CD14-positive monocyte (primary cell): ENCODE measurements around the gene KIF3C. TPM values are rescaled to one million over a fixed set of nuclear protein-coding genes. Genes with fewer than 3 reads are reported as not detected.

Source experiments
- DNase-seq, 3 donors: peaks; one replicate each; pipeline ENCODE4 v3.0.0-alpha.2; 2011 to 2022
- H2AFZ ChIP-seq: 2 replicates; pipeline ENCODE4 v1.6.0; 2012; ENCODE audit warnings: mild to moderate bottlenecking, low read depth, low read length, inconsistent platforms; ENCODE audit not compliant: insufficient read depth, poor library complexity, severe bottlenecking
- H3K27ac ChIP-seq, 2 donors: 1 replicate in 1 of 2; 2 replicates in 1 of 2; pipeline ENCODE4 v1.5.1; 2012 to 2013; ENCODE audit warnings: low read length in 2 of 2, control low read depth in 1 of 2, inconsistent platforms in 1 of 2, low read depth in 1 of 2, mild to moderate bottlenecking in 1 of 2
- H3K27me3 ChIP-seq, 2 donors: one replicate each; pipeline versions ENCODE4 v1.6.0 to v1.6.1; 2011 to 2013; ENCODE audit warnings: low read length in 2 of 2; ENCODE audit not compliant: control insufficient read depth in 2 of 2, insufficient read depth in 2 of 2
- H3K36me3 ChIP-seq, 2 donors: replicated peaks in 1 of 2; 1 replicate in 1 of 2; 2 replicates in 1 of 2; pipeline versions ENCODE4 v1.5.1 to v1.6.1; 2012 to 2013; ENCODE audit warnings: low read length in 2 of 2, control low read depth in 1 of 2, inconsistent platforms in 1 of 2, mild to moderate bottlenecking in 1 of 2; ENCODE audit not compliant: insufficient read depth in 2 of 2, control insufficient read depth in 1 of 2
- H3K4me1 ChIP-seq, 2 donors: 1 replicate in 1 of 2; 2 replicates in 1 of 2; pipeline versions ENCODE4 v1.5.1 to v1.6.1; 2012 to 2013; ENCODE audit warnings: low read length in 2 of 2, control low read depth in 1 of 2, inconsistent platforms in 1 of 2, mild to moderate bottlenecking in 1 of 2, moderate library complexity in 1 of 2; ENCODE audit not compliant: insufficient read depth in 2 of 2, control insufficient read depth in 1 of 2
- H3K4me2 ChIP-seq: replicated peaks from 2 replicates; pipeline ENCODE3; 2012; ENCODE audit warnings: low read length, moderate library complexity, mild to moderate bottlenecking; ENCODE audit not compliant: poor library complexity, severe bottlenecking; ENCODE audit errors: extremely low read depth
- H3K4me3 ChIP-seq, 3 experiments: fragments of 200-600 bp in 1 of 3; sonication (generic) in 1 of 3; replicated peaks in 1 of 3; 1 replicate in 2 of 3; 2 replicates in 1 of 3; pipeline ENCODE4 v1.5.1; 2011 to 2013; ENCODE audit warnings: low read length in 3 of 3, mild to moderate bottlenecking in 3 of 3, control low read depth in 2 of 3, low read depth in 2 of 3, inconsistent platforms in 1 of 3, moderate library complexity in 1 of 3
- H3K79me2 ChIP-seq: 2 replicates; pipeline ENCODE4 v1.6.0; 2012; ENCODE audit warnings: mild to moderate bottlenecking, control low read depth, inconsistent platforms, low read length, moderate library complexity; ENCODE audit not compliant: insufficient read depth
- H3K9ac ChIP-seq: 2 replicates; pipeline ENCODE4 v1.6.0; 2017; ENCODE audit warnings: low read length, mild to moderate bottlenecking; ENCODE audit not compliant: insufficient read depth, poor library complexity, severe bottlenecking
- H3K9me3 ChIP-seq, 2 donors: replicated peaks in 1 of 2; 1 replicate in 1 of 2; 2 replicates in 1 of 2; pipeline versions ENCODE4 v1.5.1 to v1.6.1; 2012 to 2013; ENCODE audit warnings: low read length in 2 of 2, control low read depth in 1 of 2; ENCODE audit not compliant: control insufficient read depth in 1 of 2, insufficient read depth in 1 of 2
- H4K20me1 ChIP-seq: 2 replicates; pipeline ENCODE4 v1.6.0; 2012; ENCODE audit warnings: mild to moderate bottlenecking, low read length, control low read depth, moderate library complexity; ENCODE audit not compliant: insufficient read depth
- H3K27ac Mint-ChIP-seq, 7 donors: one replicate each; pipeline ENCODE4 v1.8.0; 2020; ENCODE audit warnings: mild to moderate bottlenecking in 7 of 7, mixed read lengths in 7 of 7, moderate library complexity in 6 of 7, inconsistent platforms in 2 of 7
- H3K27me3 Mint-ChIP-seq, 3 donors: one replicate each; pipeline ENCODE4 v1.8.0; 2021 to 2022; ENCODE audit warnings: low read depth in 3 of 3, mild to moderate bottlenecking in 3 of 3, mixed read lengths in 3 of 3, moderate library complexity in 3 of 3, inconsistent platforms in 1 of 3
- H3K36me3 Mint-ChIP-seq, 2 donors: one replicate each; pipeline ENCODE4 v1.8.0; 2020; ENCODE audit warnings: mixed read lengths in 2 of 2, inconsistent platforms in 1 of 2, mild to moderate bottlenecking in 1 of 2
- H3K4me1 Mint-ChIP-seq: one replicate; pipeline ENCODE4 v1.8.0; 2020; ENCODE audit warnings: mild to moderate bottlenecking, mixed read lengths
- H3K4me3 Mint-ChIP-seq, 2 donors: one replicate each; pipeline ENCODE4 v1.8.0; 2020; ENCODE audit warnings: mild to moderate bottlenecking in 2 of 2, mixed read lengths in 2 of 2, moderate library complexity in 1 of 2
- H3K9me3 Mint-ChIP-seq, 7 donors: one replicate each; pipeline ENCODE4 v1.8.0; 2020 to 2022; ENCODE audit warnings: mixed read lengths in 7 of 7, mild to moderate bottlenecking in 6 of 7, moderate library complexity in 6 of 7, inconsistent platforms in 2 of 7
- CTCF ChIP-seq: fragments of 200-600 bp; IDR thresholded peaks from one replicate; pipeline ENCODE4 v1.8.0; 2022; ENCODE audit warnings: antibody characterized with exemption, mild to moderate bottlenecking
- WGBS: methylation state at CpG from one replicate; pipeline ENCODE4 v1.1.5; 2013; ENCODE audit warnings: missing lambda C conversion rate; ENCODE audit not compliant: insufficient coverage; 5-methylcytosine and 5-hydroxymethylcytosine counted together
- intact Hi-C, 2 donors: fragments of 100-400 bp; cut with micrococcal nuclease; formaldehyde crosslinking; loops; one replicate each; pipeline versions ENCODE4 v1.15.0 to v1.15.1; 2023
- polyA plus RNA-seq, 3 donors: library from polyadenylated mRNA; depleted of rRNA in 1 of 3; unstranded in 2 of 3; stranded (reverse) in 1 of 3; fragments of 300-500 nt in 2 of 3; fragments of >200 nt in 1 of 3; fragmentation: Illumina TruSeq in 2 of 3; gene quantifications; 1 replicate in 2 of 3; 2 replicates in 1 of 3; pipeline ENCODE4 v1.2.3, GENCODE V29; 2012 to 2021

The KIF3C gene
- polyA plus RNA-seq, 3 donors: 0.28 to 0.97 (median 0.47) TPM

- Histone ChIP-seq H3K27me3 (no peaks in the 10 kb centered on the region), H3K4me1 (no peaks in the 10 kb centered on the region), H3K4me2 (no peak overlapping the region), H3K27ac (no peak overlapping the region), H3K9me3 (no peaks in the 10 kb centered on the region), H4K20me1 (no peaks in the 10 kb centered on the region), H3K9ac (no peak overlapping the region), H3K36me3 (no peaks in the 10 kb centered on the region), H3K79me2 (no peaks in the 10 kb centered on the region), H3K4me3 (no peak overlapping the region), H2AFZ (no peak overlapping the region)
- 83% methylated on average over 1 of the region's 3 CpGs for WGBS
- Mint-ChIP-seq H3K4me3 (no peak overlapping the region), H3K4me1 (peaks cover 14% of the 10 kb centered on the region), H3K36me3 (peaks cover 5 to 11% of the 10 kb centered on the region in 2 donors), H3K9me3 (no peaks in the 10 kb centered on the region), H3K27me3 (peaks cover 0 to 7% (median 3%) of the 10 kb centered on the region in 3 donors), H3K27ac (no peak overlapping the region)
- TF ChIP-seq CTCF: no peak
- no peak for DNase-seq
- intact Hi-C loops: no loop called here
Observed at GRCh38 chr2:25971596-25971995, 10.7 kb downstream of the KIF3C start.

- no peaks in the 10 kb centered on the region for H3K9me3 Mint-ChIP-seq
- intact Hi-C loops: no loop called here
- H3K27me3 ChIP-seq: no peaks in the 10 kb centered on the region
- peaks cover 6% of the 10 kb centered on the region for H3K4me1 Mint-ChIP-seq
- no peaks in the 10 kb centered on the region for H3K9me3 ChIP-seq
- peaks cover 8 to 12% of the 10 kb centered on the region in 2 donors for H3K36me3 Mint-ChIP-seq
- peak overlapping the region in 1 of 7 donors; percentile 17 for H3K27ac Mint-ChIP-seq
- TF ChIP-seq CTCF: no peak
- no peak overlapping the region for H3K4me3 Mint-ChIP-seq
- no peaks in the 10 kb centered on the region for H3K36me3 ChIP-seq
- no peak overlapping the region for H3K4me3 ChIP-seq
- H4K20me1 ChIP-seq: no peaks in the 10 kb centered on the region
- WGBS: 100% methylated on average over 1 of the region's 7 CpGs
- H3K79me2 ChIP-seq: no peaks in the 10 kb centered on the region
- H3K4me2 ChIP-seq: no peak overlapping the region
- DNase-seq: no peak
- peaks cover 2 to 4% (median 3%) of the 10 kb centered on the region in 3 donors for H3K27me3 Mint-ChIP-seq
- no peak overlapping the region for H2AFZ ChIP-seq
- no peak overlapping the region for H3K9ac ChIP-seq
- peaks cover 7% of the 10 kb centered on the region in 2 donors for H3K4me1 ChIP-seq
- H3K27ac ChIP-seq: no peak overlapping the region
Observed at GRCh38 chr2:25966531-25967270, 15.6 kb downstream of the KIF3C start.
